H9 (cell line): Measurements from ENCODE around the gene TNFRSF17. TPM values are rescaled to one million over a fixed set of nuclear protein-coding genes. Genes with fewer than 3 reads are reported as not detected.

Experiments
- DNase-seq: peaks from one replicate; pipeline ENCODE4 v3.0.0-alpha.2; 2017
- H2AFZ ChIP-seq: one replicate; pipeline ENCODE4 v1.6.1; 2013; ENCODE audit warnings: mild to moderate bottlenecking, low read length, control low read depth, moderate library complexity
- H2AK5ac ChIP-seq: 2 replicates; pipeline ENCODE4 v1.6.1; 2013; ENCODE audit warnings: low read length, control low read depth, mixed read lengths; ENCODE audit not compliant: insufficient read length
- H2BK120ac ChIP-seq: one replicate; pipeline ENCODE4 v1.6.1; 2013; ENCODE audit warnings: low read depth, mild to moderate bottlenecking, low read length, control low read depth, inconsistent platforms; ENCODE audit not compliant: poor library complexity, severe bottlenecking
- H2BK12ac ChIP-seq: 2 replicates; pipeline ENCODE4 v1.6.1; 2013; ENCODE audit warnings: low read length, control low read depth, mixed read lengths, low read depth; ENCODE audit not compliant: insufficient read length
- H2BK15ac ChIP-seq: 2 replicates; pipeline ENCODE4 v1.6.1; 2013; ENCODE audit warnings: low read depth, low read length, control low read depth
- H2BK20ac ChIP-seq: one replicate; pipeline ENCODE4 v1.6.1; 2013; ENCODE audit warnings: low read depth, mild to moderate bottlenecking, low read length, control low read depth, inconsistent platforms; ENCODE audit not compliant: poor library complexity, severe bottlenecking
- H2BK5ac ChIP-seq: 2 replicates; pipeline ENCODE4 v1.6.1; 2013; ENCODE audit warnings: low read length, control low read depth, mixed read lengths; ENCODE audit not compliant: insufficient read length
- H3K14ac ChIP-seq: 2 replicates; pipeline ENCODE4 v1.6.1; 2013; ENCODE audit warnings: low read length, control low read depth; ENCODE audit not compliant: insufficient read depth
- H3K18ac ChIP-seq: 2 replicates; pipeline ENCODE4 v1.6.1; 2013; ENCODE audit warnings: low read depth, mild to moderate bottlenecking, mixed read lengths, low read length, control low read depth; ENCODE audit not compliant: insufficient read length
- H3K23ac ChIP-seq: 2 replicates; pipeline ENCODE4 v1.6.1; 2013; ENCODE audit warnings: low read length, control low read depth, mixed read lengths, low read depth; ENCODE audit not compliant: insufficient read length
- H3K23me2 ChIP-seq: 2 replicates; pipeline ENCODE4 v1.6.1; 2013; ENCODE audit warnings: low read depth, mild to moderate bottlenecking, mixed read lengths, low read length, control low read depth; ENCODE audit not compliant: insufficient read length, poor library complexity, severe bottlenecking
- H3K27ac ChIP-seq: 2 replicates; pipeline ENCODE4 v1.5.1; 2013; ENCODE audit warnings: low read length, control low read depth, mixed read lengths, low read depth; ENCODE audit not compliant: insufficient read length
- H3K27me3 ChIP-seq: 2 replicates; pipeline ENCODE4 v1.6.1; 2013; ENCODE audit warnings: low read length, control low read depth, inconsistent platforms; ENCODE audit not compliant: insufficient read depth
- H3K4ac ChIP-seq: 2 replicates; pipeline ENCODE4 v1.6.1; 2013; ENCODE audit warnings: low read depth, mild to moderate bottlenecking, control low read depth, inconsistent platforms, low read length, moderate library complexity
- H3K4me1 ChIP-seq: 2 replicates; pipeline ENCODE4 v1.6.1; 2013; ENCODE audit warnings: low read length, control low read depth, inconsistent platforms; ENCODE audit not compliant: insufficient read depth
- H3K4me2 ChIP-seq: 2 replicates; pipeline ENCODE4 v1.6.1; 2013; ENCODE audit warnings: low read length, control low read depth, mixed read lengths; ENCODE audit not compliant: insufficient read length, insufficient read depth
- H3K56ac ChIP-seq: 2 replicates; pipeline ENCODE4 v1.6.1; 2013; ENCODE audit warnings: low read depth, mild to moderate bottlenecking, mixed read lengths, low read length, control low read depth; ENCODE audit not compliant: insufficient read length
- H3K79me1 ChIP-seq: 2 replicates; pipeline ENCODE4 v1.6.1; 2013; ENCODE audit warnings: low read depth, mild to moderate bottlenecking, moderate library complexity, low read length, control low read depth, inconsistent platforms; ENCODE audit not compliant: insufficient read depth, poor library complexity, severe bottlenecking
- H3K79me2 ChIP-seq: 2 replicates; pipeline ENCODE4 v1.6.1; 2013; ENCODE audit warnings: low read length, control low read depth, inconsistent platforms; ENCODE audit not compliant: insufficient read depth
- H3K9ac ChIP-seq: 2 replicates; pipeline ENCODE4 v1.6.1; 2013; ENCODE audit warnings: low read length, control low read depth, mixed read lengths; ENCODE audit not compliant: insufficient read length; ENCODE audit errors: extremely low read depth
- H3K9me3 ChIP-seq: one replicate; pipeline ENCODE4 v1.6.1; 2013; ENCODE audit warnings: low read depth, low read length, inconsistent platforms; ENCODE audit not compliant: control insufficient read depth
- H3T11ph ChIP-seq: one replicate; pipeline ENCODE4 v1.6.1; 2013; ENCODE audit warnings: mild to moderate bottlenecking, low read length, control low read depth, inconsistent platforms
- H4K20me1 ChIP-seq: one replicate; pipeline ENCODE4 v1.6.1; 2013; ENCODE audit not compliant: control insufficient read depth, insufficient read length, insufficient read depth
- H4K5ac ChIP-seq: 2 replicates; pipeline ENCODE4 v1.6.1; 2013; ENCODE audit warnings: low read depth, mild to moderate bottlenecking, mixed read lengths, low read length, control low read depth; ENCODE audit not compliant: insufficient read length
- H4K8ac ChIP-seq: replicated peaks from 2 replicates; pipeline ENCODE4 v1.6.1; 2013; ENCODE audit warnings: low read length, control low read depth, mixed read lengths, low read depth; ENCODE audit not compliant: insufficient read length
- H4K91ac ChIP-seq: 2 replicates; pipeline ENCODE4 v1.6.1; 2013; ENCODE audit warnings: low read depth, mild to moderate bottlenecking, moderate library complexity, mixed read lengths, low read length, control low read depth; ENCODE audit not compliant: insufficient read length
- H3K27ac Mint-ChIP-seq, 3 experiments: 2 replicates in 2 of 3; 3 replicates in 1 of 3; pipeline ENCODE4 v1.8.0; 2020 to 2021; ENCODE audit warnings: mixed read lengths in 3 of 3, mild to moderate bottlenecking in 1 of 3, moderate library complexity in 1 of 3
- H3K27me3 Mint-ChIP-seq: 2 replicates; pipeline ENCODE4 v1.8.0; 2021; ENCODE audit warnings: low read depth, mild to moderate bottlenecking, moderate library complexity, mixed read lengths
- H3K36me3 Mint-ChIP-seq, 3 experiments: 2 replicates in 2 of 3; 3 replicates in 1 of 3; pipeline ENCODE4 v1.8.0; 2020 to 2021; ENCODE audit warnings: low read depth in 3 of 3, mixed read lengths in 3 of 3; ENCODE audit not compliant: insufficient read depth in 1 of 3
- H3K4me1 Mint-ChIP-seq, 2 experiments: 2 replicates each; pipeline ENCODE4 v1.8.0; 2020; ENCODE audit warnings: mixed read lengths in 2 of 2
- H3K4me3 Mint-ChIP-seq, 2 experiments: 2 replicates in 1 of 2; 3 replicates in 1 of 2; pipeline ENCODE4 v1.8.0; 2020 to 2021; ENCODE audit warnings: mild to moderate bottlenecking in 2 of 2, mixed read lengths in 2 of 2, moderate library complexity in 1 of 2
- H3K9me3 Mint-ChIP-seq, 2 experiments: 2 replicates in 1 of 2; 3 replicates in 1 of 2; pipeline ENCODE4 v1.8.0; 2020; ENCODE audit warnings: mild to moderate bottlenecking in 2 of 2, mixed read lengths in 2 of 2, moderate library complexity in 1 of 2
- CTCF ChIP-seq: fragments of 200-600 bp; sonication (generic); conservative IDR thresholded peaks from 3 replicates; pipeline ENCODE4 v1.8.0; 2021; ENCODE audit warnings: antibody characterized with exemption, mild to moderate bottlenecking
- WGBS: extraction: QIAGEN DNeasy Blood & Tissue Kit; methylation state at CpG from one replicate; pipeline ENCODE4 v1.1.7; 2013; ENCODE audit warnings: missing lambda C conversion rate, low lambda C conversion rate, mixed read lengths; ENCODE audit not compliant: insufficient read length; ENCODE audit errors: extremely low coverage; 5-methylcytosine and 5-hydroxymethylcytosine counted together
- total RNA-seq: library from RNA; stranded (reverse); gene quantifications from 2 replicates; pipeline ENCODE4 v1.2.1, GENCODE V29; 2021

Gene TNFRSF17
- total RNA-seq, 1 experiment from 2014 or later: not detected

- Mint-ChIP-seq H3K27me3 (no peaks in the 10 kb centered on the region), H3K4me1 (no peaks in the 10 kb centered on the region; a peak in 1 of 4 replicates), H3K4me3 (no peak overlapping the region), H3K36me3 (no peaks in the 10 kb centered on the region), H3K27ac (no peak overlapping the region; a peak in 1 of 7 replicates), H3K9me3 (no peaks in the 10 kb centered on the region)
- H3K18ac ChIP-seq: no peak overlapping the region
- no peak overlapping the region for H2BK120ac ChIP-seq
- no peak overlapping the region for H2BK5ac ChIP-seq
- no peak overlapping the region for H3K27ac ChIP-seq
- no peak for DNase-seq
- H2BK12ac ChIP-seq: no peak overlapping the region
- H3K79me1 ChIP-seq: no peaks in the 10 kb centered on the region
- no peak overlapping the region for H2AK5ac ChIP-seq
- H3K9ac ChIP-seq: peak overlapping the region; percentile 13
- H4K20me1 ChIP-seq: no peaks in the 10 kb centered on the region
- no CpG with 5 or more reads among the region's 4 CpGs for WGBS
- H3K9me3 ChIP-seq: no peaks in the 10 kb centered on the region
- no peak overlapping the region for H4K91ac ChIP-seq
- no peak overlapping the region for H2AFZ ChIP-seq
- no peak overlapping the region for H3K14ac ChIP-seq
- no peak overlapping the region for H2BK15ac ChIP-seq
- no peak overlapping the region for H4K8ac ChIP-seq
- peaks cover 3% of the 10 kb centered on the region for H3K23me2 ChIP-seq
- no peak for TF ChIP-seq CTCF
- H3K56ac ChIP-seq: no peak overlapping the region
- H3K23ac ChIP-seq: no peak overlapping the region
- H3K4me2 ChIP-seq: no peak overlapping the region
- no peak overlapping the region for H2BK20ac ChIP-seq
- H3K79me2 ChIP-seq: no peaks in the 10 kb centered on the region
- no peak overlapping the region for H3K4ac ChIP-seq
- no peak overlapping the region for H4K5ac ChIP-seq
- no peaks in the 10 kb centered on the region for H3K4me1 ChIP-seq
- H3T11ph ChIP-seq: no peak overlapping the region
- H3K27me3 ChIP-seq: no peaks in the 10 kb centered on the region
Measured at GRCh38 chr16:12011565-12011964, 46.6 kb downstream of the TNFRSF17 start.
